Endothelial cell of umbilical vein (primary cell): ENCODE data around the gene SULF2. TPM values are rescaled to one million over a fixed set of nuclear protein-coding genes. Genes with fewer than 3 reads are reported as not detected.

Experiments
- BruUV-seq: library from RNA; stranded (reverse); fragments of 400-500 nt; replicated peaks from 2 replicates; lab custom pipeline; 2021; lab: Mats Ljungman, UMichigan
- CTCF ChIA-PET: fragments of 300-600, 350-600 bp; sonication (Branson Sonifier 250); formaldehyde crosslinking; loops from one replicate; lab custom pipeline; 2021; ENCODE audit warnings: antibody characterized with exemption, inconsistent platforms; lab: Charles Lee
- POLR2A ChIA-PET: fragments of 300-600, 350-600 bp; sonication (Branson Sonifier 250); formaldehyde crosslinking; loops from one replicate; lab custom pipeline; 2021; ENCODE audit warnings: antibody characterized with exemption, inconsistent platforms; lab: Charles Lee
- DNase-seq: peaks from one replicate; pipeline ENCODE4 v3.0.0-alpha.2; 2011; ENCODE audit warnings: low read depth, low spot score
- FAIRE-seq: peaks from 2 replicates; lab custom pipeline; 2011; peaks lifted over from hg19 to GRCh38; lab: Jason Lieb, UNC
- H2AFZ ChIP-seq: 2 replicates; pipeline ENCODE4 v1.6.0; 2012; ENCODE audit warnings: low read depth, low read length, control low read depth, inconsistent platforms
- H3K27ac ChIP-seq: 2 replicates; pipeline ENCODE4 v1.5.1; 2011; ENCODE audit warnings: low read depth, mild to moderate bottlenecking, control low read depth, low read length, moderate library complexity; ENCODE audit not compliant: insufficient read depth
- H3K27me3 ChIP-seq, 2 experiments: 2 replicates each; pipeline versions ENCODE4 v1.6.0 to v1.6.1; 2011; ENCODE audit warnings: low read length in 2 of 2, mixed read lengths in 1 of 2; ENCODE audit not compliant: control insufficient read depth in 2 of 2, insufficient read depth in 2 of 2
- H3K36me3 ChIP-seq, 2 experiments: 2 replicates in 1 of 2; 3 replicates in 1 of 2; pipeline ENCODE4 v1.5.1; 2011; ENCODE audit warnings: low read length in 2 of 2, mild to moderate bottlenecking in 1 of 2, moderate library complexity in 1 of 2; ENCODE audit not compliant: control insufficient read depth in 2 of 2, insufficient read depth in 2 of 2; ENCODE audit errors: extremely low read depth in 1 of 2
- H3K4me1 ChIP-seq: 3 replicates; pipeline ENCODE4 v1.5.1; 2011; ENCODE audit warnings: mild to moderate bottlenecking, low read length; ENCODE audit not compliant: control insufficient read depth, insufficient read depth; ENCODE audit errors: extremely low read depth
- H3K4me2 ChIP-seq: 2 replicates; pipeline ENCODE4 v1.6.1; 2011; ENCODE audit warnings: low read length, control low read depth, mixed read lengths; ENCODE audit not compliant: insufficient read depth
- H3K4me3 ChIP-seq, 3 experiments: fragments of 200-600 bp in 1 of 3; sonication (generic), shearing (Covaris generic) in 1 of 3; replicated peaks in 1 of 3; 2 replicates each; pipeline ENCODE4 v1.5.1; 2011 to 2016; ENCODE audit warnings: control low read depth in 3 of 3, low read length in 3 of 3, mild to moderate bottlenecking in 2 of 3, inconsistent platforms in 1 of 3, low read depth in 1 of 3, moderate library complexity in 1 of 3; ENCODE audit not compliant: insufficient read depth in 1 of 3
- H3K79me2 ChIP-seq: 2 replicates; pipeline ENCODE4 v1.6.0; 2012; ENCODE audit warnings: low read length, inconsistent platforms; ENCODE audit not compliant: control insufficient read depth, insufficient read depth
- H3K9ac ChIP-seq: replicated peaks from 2 replicates; pipeline ENCODE3; 2011; ENCODE audit warnings: low read length, control low read depth; ENCODE audit not compliant: insufficient read depth; ENCODE audit errors: extremely low read depth
- H3K9me1 ChIP-seq: replicated peaks from 3 replicates; pipeline ENCODE4 v1.6.0; 2011; ENCODE audit warnings: mild to moderate bottlenecking, low read length; ENCODE audit not compliant: control insufficient read depth, insufficient read depth; ENCODE audit errors: extremely low read depth
- H3K9me3 ChIP-seq: replicated peaks from 2 replicates; pipeline ENCODE4 v1.5.1; 2012; ENCODE audit warnings: low read length, inconsistent platforms; ENCODE audit not compliant: control insufficient read depth, insufficient read depth
- H4K20me1 ChIP-seq: replicated peaks from 2 replicates; pipeline ENCODE3; 2011; ENCODE audit warnings: mild to moderate bottlenecking, low read length; ENCODE audit not compliant: control insufficient read depth, insufficient read depth; ENCODE audit errors: extremely low read depth
- EZH2 ChIP-seq: IDR thresholded peaks from 2 replicates; pipeline ENCODE4 v1.6.1; 2012; ENCODE audit warnings: borderline replicate concordance, low read depth, mild to moderate bottlenecking, moderate library complexity, low read length, inconsistent platforms; ENCODE audit not compliant: severe bottlenecking
- GATA2 ChIP-seq: IDR thresholded peaks from 2 replicates; pipeline ENCODE4 v1.7.0; 2011; ENCODE audit warnings: low read depth, mild to moderate bottlenecking, moderate library complexity, mixed read lengths, low read length; ENCODE audit not compliant: insufficient read length, insufficient read depth
- JUN ChIP-seq: IDR thresholded peaks from 2 replicates; pipeline ENCODE4 v1.6.1; 2011; ENCODE audit warnings: borderline replicate concordance, low read depth; ENCODE audit not compliant: insufficient read length, insufficient read depth
- MAX ChIP-seq: IDR thresholded peaks from 2 replicates; pipeline ENCODE4 v1.6.1; 2011; ENCODE audit not compliant: insufficient read depth, insufficient read length
- POLR2AphosphoS5 ChIP-seq: IDR thresholded peaks from 2 replicates; pipeline ENCODE4 v1.6.1; 2012; ENCODE audit warnings: low read depth, mild to moderate bottlenecking, control low read depth, low read length, moderate library complexity; ENCODE audit not compliant: insufficient read depth
- dilution Hi-C: fragments of 300-500 bp; cut with MboI; formaldehyde crosslinking; loops from one replicate; pipeline ENCODE4 v1.15.0; 2019; ENCODE audit warnings: low sequenced_read_pairs; ENCODE audit not compliant: extremely low pct_ligation_motif_present
- intact Hi-C: fragments of 100-400 bp; cut with micrococcal nuclease; formaldehyde crosslinking; loops from one replicate; pipeline ENCODE4 v1.10.0; 2022
- polyA plus RNA-seq, 4 experiments: library from polyadenylated mRNA; depleted of rRNA in 3 of 4; stranded (reverse) in 3 of 4; unstranded in 1 of 4; fragments of >200 nt; gene quantifications; 2 replicates each; pipeline versions ENCODE4 v1.2.1 to v1.2.3, GENCODE V29; 2011 to 2012; ENCODE audit warnings: missing spikeins in 1 of 4
- total RNA-seq: library from RNA; stranded (reverse); gene quantifications from 2 replicates; pipeline ENCODE4 v1.2.3, GENCODE V29; 2021
- TF ChIP-seq, protein P1 (sequence below), 2 donors: IDR thresholded peaks; 1 replicate in 1 of 2; 2 replicates in 1 of 2; pipeline ENCODE4 v1.5.1; 2011; ENCODE audit warnings: low read length in 2 of 2, mild to moderate bottlenecking in 2 of 2, moderate library complexity in 2 of 2, control low read depth in 1 of 2, inconsistent platforms in 1 of 2, low read depth in 1 of 2; ENCODE audit not compliant: insufficient read depth in 1 of 2; ENCODE audit errors: extremely low read depth in 1 of 2

Gene SULF2
- total and polyA plus RNA-seq, 2 donors (not counting 3 experiments of a cell fraction or from before 2014, with no cell fraction given) = 58.5 to 160 TPM

GRCh38 chr20:47748069-47748468, 37.2 kb downstream of the SULF2 start:
- TF ChIP-seq POLR2AphosphoS5 (no peak), JUN (no peak), EZH2 (no peak), MAX (no peak), GATA2 (no peak)
- TF ChIP-seq, protein P1, sequence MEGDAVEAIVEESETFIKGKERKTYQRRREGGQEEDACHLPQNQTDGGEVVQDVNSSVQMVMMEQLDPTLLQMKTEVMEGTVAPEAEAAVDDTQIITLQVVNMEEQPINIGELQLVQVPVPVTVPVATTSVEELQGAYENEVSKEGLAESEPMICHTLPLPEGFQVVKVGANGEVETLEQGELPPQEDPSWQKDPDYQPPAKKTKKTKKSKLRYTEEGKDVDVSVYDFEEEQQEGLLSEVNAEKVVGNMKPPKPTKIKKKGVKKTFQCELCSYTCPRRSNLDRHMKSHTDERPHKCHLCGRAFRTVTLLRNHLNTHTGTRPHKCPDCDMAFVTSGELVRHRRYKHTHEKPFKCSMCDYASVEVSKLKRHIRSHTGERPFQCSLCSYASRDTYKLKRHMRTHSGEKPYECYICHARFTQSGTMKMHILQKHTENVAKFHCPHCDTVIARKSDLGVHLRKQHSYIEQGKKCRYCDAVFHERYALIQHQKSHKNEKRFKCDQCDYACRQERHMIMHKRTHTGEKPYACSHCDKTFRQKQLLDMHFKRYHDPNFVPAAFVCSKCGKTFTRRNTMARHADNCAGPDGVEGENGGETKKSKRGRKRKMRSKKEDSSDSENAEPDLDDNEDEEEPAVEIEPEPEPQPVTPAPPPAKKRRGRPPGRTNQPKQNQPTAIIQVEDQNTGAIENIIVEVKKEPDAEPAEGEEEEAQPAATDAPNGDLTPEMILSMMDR (IDR thresholded peaks at IDR 0.05; ENCODE audit: extremely low read depth in 1 of 2, insufficient read depth in 1 of 2, low read depth in 1 of 2, low read length in 2 of 2) = no peak
- dilution Hi-C loops = no loop called here
- no peak for FAIRE-seq

More at GRCh38 chr20:47748069-47748468, 37.2 kb downstream of the SULF2 start:
- POLR2A ChIA-PET = no interaction called here
- Histone ChIP-seq H3K9ac (no peak overlapping the region), H3K27me3 (no peaks in the 10 kb centered on the region), H3K9me1 (no peaks in the 10 kb centered on the region), H4K20me1 (no peaks in the 10 kb centered on the region), H3K36me3 (no peaks in the 10 kb centered on the region), H3K4me1 (no peaks in the 10 kb centered on the region), H3K79me2 (no peaks in the 10 kb centered on the region), H3K9me3 (no peaks in the 10 kb centered on the region), H3K4me3 (no peak overlapping the region), H2AFZ (no peak overlapping the region), H3K27ac (no peak overlapping the region), H3K4me2 (no peak overlapping the region)
- no TSS peak for BruUV-seq
- CTCF ChIA-PET = interaction anchor here (1.6 kb wide), 1 partner anchor 872 kb away, joined by 6 read pairs; no protein-coding TSS in a partner anchor
- intact Hi-C loops = no loop called here
- DNase-seq = no peak
